ENCODE results near the gene COL3A1.

The COL3A1 gene

GRCh38 chr2:188974164-188974563 lies at the start of gene COL3A1:
Gene COL3A1 (plus strand): TSS chr2:188974373. CDS start chr2:188974490, 117 bp downstream.
- no peak for DNase-seq

- DNase-seq, result no peak
Measured at GRCh38 chr2:188928643-188929042, 45.5 kb upstream of the COL3A1 start.

GRCh38 chr2:188931361-188931760 lies 42.8 kb upstream of the COL3A1 start:
- no peak for DNase-seq

- no peak for DNase-seq
Measured at GRCh38 chr2:188937228-188938220, 36.6 kb upstream of the COL3A1 start.

- DNase-seq, result no peak
Measured at GRCh38 chr2:188940171-188940570, 34.0 kb upstream of the COL3A1 start.

- DNase-seq, result no peak
Measured at GRCh38 chr2:188944442-188944841, 29.7 kb upstream of the COL3A1 start.

GRCh38 chr2:188949046-188949818 lies 24.9 kb upstream of the COL3A1 start:
- no peak for DNase-seq

- no peak for DNase-seq
Measured at GRCh38 chr2:188952901-188953300, 21.3 kb upstream of the COL3A1 start.

GRCh38 chr2:188956290-188956689 lies 17.9 kb upstream of the COL3A1 start:
- DNase-seq, result no peak

GRCh38 chr2:188956961-188957360 lies 17.2 kb upstream of the COL3A1 start:
- DNase-seq, result no peak

- DNase-seq, result no peak
Measured at GRCh38 chr2:188957646-188958045, 16.5 kb upstream of the COL3A1 start.

GRCh38 chr2:188963741-188964140 lies 10.4 kb upstream of the COL3A1 start:
- DNase-seq, result no peak

- no peak for DNase-seq
Measured at GRCh38 chr2:188964976-188965546, 9.1 kb upstream of the COL3A1 start.

GRCh38 chr2:188965563-188965962 lies 8.6 kb upstream of the COL3A1 start:
- DNase-seq, result no peak

- no peak for DNase-seq
Measured at GRCh38 chr2:188966079-188966571, 8.0 kb upstream of the COL3A1 start.

GRCh38 chr2:188966728-188967440 lies 7.3 kb upstream of the COL3A1 start:
- DNase-seq, result no peak

GRCh38 chr2:188969236-188969635 lies 4.9 kb upstream of the COL3A1 start:
- no peak for DNase-seq

GRCh38 chr2:188969651-188970050 lies 4.5 kb upstream of the COL3A1 start:
- DNase-seq, result no peak

- DNase-seq, result no peak
Measured at GRCh38 chr2:188970211-188970610, 4.0 kb upstream of the COL3A1 start.

GRCh38 chr2:188971432-188971861 lies 2.7 kb upstream of the COL3A1 start:
- no peak for DNase-seq

- no peak for DNase-seq
Measured at GRCh38 chr2:188973641-188974040, 532 bp upstream of the COL3A1 start.

GRCh38 chr2:188975497-188976102 lies 1.4 kb downstream of the COL3A1 start:
- no peak for DNase-seq
